Breast epithelium (tissue), 3 donors: ENCODE results near the gene HIVEP3.

Source experiments
- CTCF ChIP-seq, 3 donors: fragments of 450-650 bp; IDR thresholded peaks; one replicate each; pipeline ENCODE4 v1.5.1; 2016 to 2017; ENCODE audit warnings: antibody characterized with exemption in 3 of 3, mild to moderate bottlenecking in 3 of 3, moderate library complexity in 3 of 3
- POLR2A ChIP-seq: fragments of 450-650 bp; IDR thresholded peaks from one replicate; pipeline ENCODE4 v1.6.1; 2016; ENCODE audit warnings: antibody characterized with exemption, mild to moderate bottlenecking, moderate library complexity

- TF ChIP-seq POLR2A: no peak
- no peak for TF ChIP-seq CTCF (IDR thresholded peaks at IDR 0.05)
These were observed 241.1 kb downstream of the HIVEP3 start for GRCh38 chr1:41677620-41678019.
